HFF-Myc (cell line): Measurements from ENCODE around the gene NUDCD2.

ENCODE experiments used
- DNase-seq: peaks from one replicate; pipeline ENCODE4 v3.0.0-alpha.2; 2011; ENCODE audit warnings: low read depth; ENCODE audit errors: extremely low read depth
- H3K4me3 ChIP-seq: replicated peaks from 2 replicates; pipeline ENCODE4 v1.5.1; 2011; ENCODE audit warnings: low read depth, mild to moderate bottlenecking, control low read depth, low read length
- TF ChIP-seq, protein P1 (sequence below): IDR thresholded peaks from 2 replicates; pipeline ENCODE4 v1.5.1; 2012; ENCODE audit warnings: mild to moderate bottlenecking, low read depth, low read length, control low read depth; ENCODE audit errors: missing control alignments

The NUDCD2 gene

DNA sequence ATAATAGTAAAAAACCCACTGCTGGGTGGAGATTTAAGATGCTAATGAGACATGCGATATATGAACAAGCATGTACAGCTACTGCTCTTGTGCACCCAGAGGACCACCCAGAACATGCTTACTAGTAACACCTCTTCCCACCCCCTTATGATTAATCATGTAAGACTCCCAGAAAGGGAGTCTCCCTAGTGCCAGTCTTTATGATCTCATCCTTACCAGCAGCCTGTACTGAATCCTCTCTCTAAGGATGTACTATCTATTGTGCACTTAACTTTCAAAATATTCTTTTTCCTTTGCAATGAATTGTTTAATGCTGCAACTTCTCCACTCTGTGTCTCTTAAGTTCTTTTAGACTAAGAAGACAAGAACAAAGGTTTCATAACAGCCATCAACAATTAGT is 36.4 kb upstream of the NUDCD2 start:
- DNase-seq, result no peak

DNA sequence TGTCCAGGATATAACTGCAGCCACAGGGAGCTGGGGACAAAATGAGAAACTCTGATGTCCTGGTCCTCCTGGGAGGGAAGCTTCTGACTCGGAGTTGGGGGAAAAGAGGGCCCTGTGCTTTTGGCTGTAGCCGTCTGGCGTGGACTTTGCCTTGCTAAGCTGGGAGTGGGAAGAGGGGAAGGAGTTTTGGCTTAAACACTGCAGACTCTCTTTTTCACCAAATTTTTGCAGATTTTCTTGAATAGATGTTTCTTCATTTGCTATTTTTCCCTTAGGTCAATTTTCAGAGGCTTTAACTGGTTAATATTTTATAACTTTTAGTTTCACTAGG is 29.8 kb upstream of the NUDCD2 start:
- no peak for DNase-seq
- TF ChIP-seq, protein P1, sequence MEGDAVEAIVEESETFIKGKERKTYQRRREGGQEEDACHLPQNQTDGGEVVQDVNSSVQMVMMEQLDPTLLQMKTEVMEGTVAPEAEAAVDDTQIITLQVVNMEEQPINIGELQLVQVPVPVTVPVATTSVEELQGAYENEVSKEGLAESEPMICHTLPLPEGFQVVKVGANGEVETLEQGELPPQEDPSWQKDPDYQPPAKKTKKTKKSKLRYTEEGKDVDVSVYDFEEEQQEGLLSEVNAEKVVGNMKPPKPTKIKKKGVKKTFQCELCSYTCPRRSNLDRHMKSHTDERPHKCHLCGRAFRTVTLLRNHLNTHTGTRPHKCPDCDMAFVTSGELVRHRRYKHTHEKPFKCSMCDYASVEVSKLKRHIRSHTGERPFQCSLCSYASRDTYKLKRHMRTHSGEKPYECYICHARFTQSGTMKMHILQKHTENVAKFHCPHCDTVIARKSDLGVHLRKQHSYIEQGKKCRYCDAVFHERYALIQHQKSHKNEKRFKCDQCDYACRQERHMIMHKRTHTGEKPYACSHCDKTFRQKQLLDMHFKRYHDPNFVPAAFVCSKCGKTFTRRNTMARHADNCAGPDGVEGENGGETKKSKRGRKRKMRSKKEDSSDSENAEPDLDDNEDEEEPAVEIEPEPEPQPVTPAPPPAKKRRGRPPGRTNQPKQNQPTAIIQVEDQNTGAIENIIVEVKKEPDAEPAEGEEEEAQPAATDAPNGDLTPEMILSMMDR, result no peak
- H3K4me3 ChIP-seq, result no peak overlapping the region

More for the DNA sequence above, 36.4 kb upstream of the NUDCD2 start:
- H3K4me3 ChIP-seq, result no peak overlapping the region
- TF ChIP-seq, protein P1, result no peak

DNA sequence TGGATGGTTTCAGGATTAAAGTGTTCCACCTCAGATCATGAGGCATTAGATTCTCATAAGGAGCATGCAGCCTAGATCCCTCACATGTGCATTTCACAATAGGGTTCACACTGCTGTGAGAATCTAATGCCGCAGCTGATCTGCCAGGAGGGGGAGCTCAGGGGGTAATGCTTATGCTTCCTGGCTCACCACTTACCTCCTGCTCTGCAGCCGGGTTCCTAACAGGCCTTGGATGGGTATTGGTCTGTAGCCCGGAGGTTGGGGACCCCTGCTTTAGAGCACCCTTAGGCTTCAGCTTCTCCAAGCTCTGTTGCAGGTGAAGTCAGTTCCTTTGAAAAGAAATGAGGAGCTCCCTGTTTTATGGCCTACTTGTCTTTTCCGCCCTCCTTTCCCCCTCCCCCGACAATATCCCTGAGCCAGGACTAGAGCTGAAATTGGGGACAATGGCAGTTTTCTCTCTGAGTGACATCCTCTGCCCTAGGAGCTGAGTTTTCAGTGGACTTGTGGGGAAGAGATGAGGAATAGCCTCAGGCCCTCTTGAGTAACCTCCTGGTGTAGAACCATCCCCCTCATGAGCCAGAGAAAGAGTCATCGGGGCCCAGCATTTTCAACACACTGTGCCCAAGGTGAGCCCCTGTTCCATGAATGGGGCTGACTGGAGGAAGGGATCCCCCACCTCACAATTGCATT is 29.3 kb upstream of the NUDCD2 start:
- DNase-seq, result no peak
- TF ChIP-seq, protein P1, result peak; percentile 46
- H3K4me3 ChIP-seq, result no peak overlapping the region

DNA sequence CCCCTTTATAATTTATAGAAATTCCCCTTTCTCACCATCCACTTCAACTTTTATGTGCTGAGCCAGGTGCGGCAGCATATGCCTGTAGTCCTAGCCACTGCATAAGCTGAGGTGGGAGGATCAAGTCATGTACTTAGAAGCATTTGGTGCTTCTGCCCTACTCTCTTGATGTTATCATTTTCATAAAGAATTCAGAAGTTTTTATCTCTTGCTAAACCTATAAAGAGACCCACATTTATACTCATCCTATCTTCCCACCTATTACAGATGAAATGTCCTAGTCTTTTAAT is 19.0 kb upstream of the NUDCD2 start:
- DNase-seq, result no peak

DNA sequence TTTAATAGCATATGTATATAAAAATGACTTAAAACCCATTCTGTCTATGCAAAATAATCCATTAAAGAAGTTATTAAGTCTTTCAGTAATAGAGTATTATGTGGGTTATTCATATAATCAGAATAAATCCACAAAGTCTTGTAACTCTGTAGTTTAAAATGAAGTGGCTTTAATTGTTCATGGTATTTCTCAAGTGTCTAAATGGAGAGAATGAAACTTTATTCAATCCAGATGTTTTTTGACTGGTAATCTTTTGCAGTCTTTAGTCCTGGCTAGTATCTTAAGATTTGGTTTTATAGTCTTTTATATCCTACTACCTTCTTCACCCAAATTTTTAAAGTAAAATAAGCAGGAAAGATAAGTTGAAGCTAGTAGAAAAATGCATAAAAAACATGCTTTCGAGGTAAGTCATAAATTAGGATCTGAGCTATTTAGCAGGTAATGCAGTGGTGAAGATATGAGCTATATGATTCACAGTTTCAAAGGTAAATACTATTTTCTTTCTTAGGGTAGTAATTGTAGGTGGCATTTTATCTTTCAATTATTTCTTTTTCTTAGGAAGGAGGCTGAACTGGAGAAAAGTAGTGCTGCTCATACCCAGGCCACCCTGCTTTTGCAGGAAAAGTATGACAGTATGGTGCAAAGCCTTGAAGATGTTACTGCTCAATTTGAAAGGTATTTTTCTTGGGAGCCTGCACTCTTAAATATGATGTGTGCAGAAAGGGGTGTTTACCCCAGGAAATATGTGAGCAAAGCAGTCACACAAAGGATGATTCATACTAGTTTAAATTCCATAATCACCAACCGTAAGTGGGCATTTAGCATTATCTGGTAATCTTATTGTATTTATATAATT is 18.5 kb upstream of the NUDCD2 start:
- H3K4me3 ChIP-seq, result no peak overlapping the region
- no peak for DNase-seq
- TF ChIP-seq, protein P1, result no peak

More for the DNA sequence above, 19.0 kb upstream of the NUDCD2 start:
- TF ChIP-seq, protein P1, result no peak
- H3K4me3 ChIP-seq, result no peak overlapping the region

DNA sequence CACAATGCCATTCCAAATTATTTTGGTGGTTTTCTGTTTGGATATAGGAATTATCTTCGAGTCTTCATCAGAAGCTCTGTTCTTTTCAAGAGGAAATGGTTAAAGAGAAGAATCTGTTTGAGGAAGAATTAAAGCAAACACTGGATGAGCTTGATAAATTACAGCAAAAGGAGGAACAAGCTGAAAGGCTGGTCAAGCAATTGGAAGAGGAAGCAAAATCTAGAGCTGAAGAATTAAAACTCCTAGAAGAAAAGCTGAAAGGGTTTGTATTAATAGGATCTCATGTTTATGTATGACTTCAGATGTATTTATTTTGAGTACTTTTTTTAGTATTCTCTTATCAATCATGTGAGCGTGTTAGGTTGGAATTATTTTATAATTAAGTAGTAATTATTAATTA is 15.5 kb upstream of the NUDCD2 start:
- TF ChIP-seq, protein P1, result no peak
- H3K4me3 ChIP-seq, result no peak overlapping the region
- no peak for DNase-seq
